Stimulated activated CD4-positive, alpha-beta T cell treated with anti-CD3 and anti-CD28 coated beads, Interleukin-1b, Interleukin-23, amount 100 ng/mL, for 4 hours (primary cell): ENCODE results near the gene NIP7.
"Not testable (repeated sequence)": the region's sequence is repeated elsewhere in the genome, so short reads cannot be mapped to it uniquely, and the experiment has no call there.

Source experiments
- DNase-seq, 2 donors: peaks; one replicate each; pipeline ENCODE4 v3.0.0-alpha.2; 2020; ENCODE audit warnings: low read depth in 2 of 2

Gene NIP7

GRCh38 chr16:69345923-69346322 is 6.4 kb downstream of the NIP7 start:
- no peak for DNase-seq

- DNase-seq = no peak
Measured at GRCh38 chr16:69346683-69347082, 7.1 kb downstream of the NIP7 start.

GRCh38 chr16:69348222-69348621 is 8.7 kb downstream of the NIP7 start:
- DNase-seq = no peak

DNA sequence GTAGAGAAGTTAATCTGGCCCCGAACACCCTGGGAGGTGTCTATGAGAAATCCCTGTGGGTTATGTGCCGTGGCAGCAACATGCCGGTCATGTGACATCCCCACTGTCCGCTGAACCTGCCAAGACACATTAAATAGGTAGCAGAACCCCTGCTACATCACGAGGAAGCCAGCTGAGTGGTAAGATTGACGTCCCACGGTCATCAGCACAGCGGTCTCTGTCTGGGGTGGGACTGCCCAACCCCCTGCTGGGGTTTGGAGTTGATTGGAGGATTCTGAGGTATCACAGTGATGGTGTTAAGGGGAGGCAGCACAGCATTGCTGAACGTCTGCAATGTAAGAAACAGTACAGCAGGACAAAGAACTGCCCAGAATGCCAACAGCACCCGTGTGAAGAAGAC is 10.0 kb downstream of the NIP7 start:
- DNase-seq = no peak

GRCh38 chr16:69350536-69351133 is 11.1 kb downstream of the NIP7 start:
- DNase-seq = no peak

DNA sequence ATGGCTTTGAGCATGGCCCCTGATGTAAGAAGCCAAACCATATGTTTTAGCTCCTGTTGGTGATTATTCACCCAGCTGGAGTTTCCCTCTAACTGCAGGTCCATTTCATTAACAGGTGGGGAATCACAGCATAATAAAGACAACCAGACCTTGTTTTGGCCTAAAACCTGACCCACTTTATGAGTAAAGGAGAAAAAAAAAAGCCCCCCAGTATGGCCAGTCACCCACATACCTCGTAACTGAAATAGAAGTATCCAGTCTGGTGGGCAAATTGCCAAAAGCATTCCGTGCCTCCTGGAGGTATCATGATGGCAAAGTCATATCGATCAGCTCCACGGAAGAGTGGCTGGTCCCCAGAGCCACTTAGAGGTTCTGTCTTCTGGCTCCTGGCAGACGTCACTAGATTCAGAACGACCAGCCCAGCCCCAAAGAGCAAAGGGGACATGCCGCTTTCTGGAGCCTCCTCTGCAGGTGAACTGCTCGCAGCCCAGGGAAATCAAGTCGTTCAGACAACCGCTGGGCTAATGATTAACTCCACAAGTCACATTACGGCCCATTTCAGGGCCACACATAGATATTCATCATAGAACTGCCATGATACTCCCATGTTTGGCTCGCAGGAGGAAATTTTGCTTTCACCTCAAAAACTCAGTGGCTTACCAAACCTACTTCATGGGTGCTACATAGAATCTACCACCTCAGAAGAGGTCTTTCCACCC is 11.9 kb downstream of the NIP7 start, which contains the start of gene TMED6:
Gene TMED6, minus strand, starts transcription at position 478 of the 719 bp plus-strand sequence. Its CDS starts 33 bp downstream, at position 445.
- no peak for DNase-seq

DNA sequence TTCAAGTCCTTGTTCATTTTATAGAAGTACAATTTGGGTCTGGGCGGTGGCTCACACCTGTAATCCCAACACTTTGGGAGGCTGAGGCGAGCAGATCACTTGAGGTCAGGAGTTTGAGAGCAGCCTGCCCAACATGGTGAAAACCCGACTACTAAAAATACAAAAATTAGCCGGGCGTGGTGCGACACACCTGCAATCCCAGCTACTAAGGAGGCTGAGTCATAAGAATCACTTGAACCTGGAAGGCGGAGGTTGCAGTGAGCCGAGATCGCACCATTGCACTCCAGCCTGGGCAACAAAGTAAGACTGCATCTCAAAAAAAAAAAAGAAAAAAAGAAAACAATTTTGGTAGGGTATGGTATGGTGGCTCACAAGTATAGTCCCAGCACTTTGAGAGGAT is 20.5 kb downstream of the NIP7 start:
- DNase-seq = not testable (repeated sequence)

- no peak for DNase-seq
Measured at GRCh38 chr16:69363281-69363717, 23.7 kb downstream of the NIP7 start.

DNA sequence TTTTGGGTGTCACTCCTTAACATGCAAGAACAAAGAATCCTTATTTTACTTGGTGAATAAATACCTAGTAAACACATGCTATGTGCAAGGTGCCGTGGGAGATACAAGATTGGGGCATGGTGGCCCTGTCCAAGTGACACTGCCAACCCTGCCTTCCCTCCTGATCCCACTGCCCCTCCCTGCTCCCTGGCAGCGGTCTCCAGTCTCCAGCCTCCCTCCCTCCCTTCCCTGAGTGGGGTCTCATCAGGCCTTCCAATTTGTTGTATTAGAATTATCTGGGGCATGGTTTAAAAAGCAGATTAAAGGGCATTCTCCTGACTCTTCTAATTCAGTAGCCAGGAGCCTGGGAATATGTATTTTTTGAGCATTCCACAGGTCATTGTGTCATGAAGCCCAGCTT is 24.5 kb downstream of the NIP7 start:
- no peak for DNase-seq

GRCh38 chr16:69365901-69366300 is 26.3 kb downstream of the NIP7 start:
- DNase-seq = no peak

- DNase-seq = no peak
Measured at GRCh38 chr16:69366431-69366830, 26.9 kb downstream of the NIP7 start.

- DNase-seq = no peak
Measured at GRCh38 chr16:69367980-69368379, 28.4 kb downstream of the NIP7 start.

DNA sequence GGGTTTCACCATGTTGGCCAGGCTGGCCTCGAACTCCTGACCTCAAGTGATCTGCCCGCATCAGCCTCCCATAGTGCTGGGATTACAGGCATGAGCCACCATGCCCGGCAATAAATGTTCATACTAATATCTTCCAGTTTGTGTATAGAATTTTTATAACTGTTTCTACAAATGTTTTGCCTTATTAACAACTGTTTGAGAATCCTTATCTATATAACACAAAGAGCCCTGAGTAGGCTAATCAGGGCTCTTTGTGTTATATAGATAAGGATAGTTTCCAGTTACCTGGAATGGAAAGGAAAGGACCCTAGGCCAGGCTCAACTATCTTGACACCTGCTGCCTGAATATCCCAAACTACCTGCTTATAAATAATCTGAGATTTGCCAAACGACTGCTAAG is 29.3 kb downstream of the NIP7 start:
- DNase-seq = no peak

DNA sequence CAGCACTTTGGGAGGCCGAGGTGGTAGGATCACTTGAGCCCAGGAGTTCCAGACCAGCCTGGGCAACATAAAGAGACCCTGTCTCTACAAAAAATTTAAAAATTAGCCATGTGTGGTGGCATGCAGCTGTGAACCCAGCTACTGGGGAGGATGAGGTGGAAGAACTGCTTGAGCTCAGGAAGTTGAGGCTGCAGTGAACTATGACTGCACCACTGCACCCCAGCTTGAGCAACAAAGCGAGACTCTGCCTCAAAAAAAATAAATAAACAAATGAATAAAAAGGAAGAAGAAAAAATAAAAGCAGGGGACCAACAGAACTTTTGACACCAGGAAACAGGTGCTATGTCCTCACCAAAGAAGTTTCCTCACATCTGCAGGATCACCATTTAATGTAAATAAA is 32.0 kb downstream of the NIP7 start:
- DNase-seq = no peak

DNA sequence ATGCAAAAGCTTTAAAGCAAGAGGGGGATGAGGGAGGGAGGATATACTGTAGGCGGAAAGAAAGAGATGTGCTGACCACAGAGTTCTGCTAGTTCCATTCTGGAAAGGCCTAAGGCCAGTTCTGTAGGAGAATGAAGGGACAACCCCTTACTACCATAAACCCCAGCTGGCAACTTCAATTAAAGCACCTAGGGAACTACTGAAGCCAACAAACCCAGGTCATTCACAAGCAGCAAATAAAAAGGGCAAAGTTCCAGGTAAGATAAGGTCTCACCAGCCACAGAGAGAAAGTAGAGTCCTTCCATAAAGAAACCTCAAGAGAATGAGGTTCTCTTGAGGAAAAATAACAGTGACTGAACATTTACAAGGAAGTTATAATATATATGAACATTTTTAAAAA is 33.4 kb downstream of the NIP7 start:
- no peak for DNase-seq

DNA sequence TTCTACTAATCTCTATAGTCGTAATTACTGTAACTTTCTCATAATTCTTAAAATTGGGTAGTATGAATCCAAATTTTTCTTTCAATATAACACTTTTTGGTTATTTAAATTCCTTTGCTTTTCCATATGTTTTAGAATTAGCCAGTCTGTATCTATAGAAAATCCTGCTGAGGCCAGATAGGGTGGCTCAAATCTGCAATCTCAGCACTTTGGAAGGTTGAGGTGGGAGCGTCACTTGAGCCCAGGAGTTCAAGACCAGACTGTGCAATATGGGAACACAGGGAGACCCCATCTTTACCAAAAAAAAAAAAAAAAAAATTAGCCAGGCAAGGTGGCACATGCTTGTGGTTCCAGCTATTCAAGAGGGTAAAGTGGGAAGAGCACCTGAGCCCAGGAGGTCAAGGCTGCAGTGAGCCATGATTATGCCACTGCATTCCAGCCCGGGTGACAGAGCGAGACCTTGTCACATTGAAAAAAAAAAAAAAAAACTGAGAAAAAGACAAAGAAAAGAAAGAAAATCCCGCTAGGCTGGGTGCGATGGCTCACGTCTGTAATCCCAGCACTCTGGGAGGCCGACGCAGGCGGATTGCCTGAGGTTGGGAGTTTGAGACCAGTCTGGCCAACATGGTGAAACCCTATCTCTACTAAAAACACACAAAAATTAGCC is 37.0 kb downstream of the NIP7 start:
- DNase-seq = no peak

GRCh38 chr16:69378036-69378435 is 38.5 kb downstream of the NIP7 start:
- DNase-seq = no peak

- DNase-seq = no peak
Measured at GRCh38 chr16:69378760-69379159, 39.2 kb downstream of the NIP7 start.

DNA sequence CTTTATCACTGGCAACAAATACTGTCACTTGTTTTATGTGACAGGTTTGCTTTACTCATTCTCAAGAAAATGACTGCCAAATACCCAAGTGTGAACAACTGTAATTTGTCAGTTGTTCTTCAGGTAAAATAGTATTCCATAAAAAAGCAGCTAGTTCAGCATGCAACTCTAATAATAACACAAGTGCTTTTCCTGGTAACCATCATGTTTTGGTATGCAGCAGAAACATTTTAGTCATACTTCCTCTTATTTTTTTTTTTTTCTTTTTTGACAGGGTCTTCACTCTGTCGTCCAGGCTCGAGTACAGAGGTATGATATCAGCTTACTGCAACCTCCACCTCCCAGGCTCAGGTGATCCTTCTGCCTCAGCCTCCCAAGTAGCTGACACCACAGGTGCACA is 41.7 kb downstream of the NIP7 start:
- no peak for DNase-seq

DNA sequence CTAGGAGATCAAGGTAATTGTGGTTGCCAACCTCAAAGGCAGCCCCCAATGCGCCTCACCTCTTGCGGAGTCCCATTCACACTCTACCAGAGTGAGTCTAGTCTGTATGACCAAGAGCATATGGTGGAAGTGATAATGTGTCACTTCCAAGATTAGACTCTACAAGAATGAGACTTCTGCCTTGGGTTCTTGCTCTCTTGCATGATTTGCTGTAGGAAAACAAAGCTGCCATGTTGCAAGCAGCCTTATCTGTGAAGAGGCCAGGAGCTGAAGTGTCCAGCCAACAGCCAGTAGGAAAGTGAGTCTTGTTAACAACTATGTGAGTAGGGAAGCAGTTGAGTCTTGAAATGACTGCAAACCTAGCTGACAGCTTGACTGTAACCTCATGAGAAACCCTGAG is 42.8 kb downstream of the NIP7 start:
- no peak for DNase-seq

DNA sequence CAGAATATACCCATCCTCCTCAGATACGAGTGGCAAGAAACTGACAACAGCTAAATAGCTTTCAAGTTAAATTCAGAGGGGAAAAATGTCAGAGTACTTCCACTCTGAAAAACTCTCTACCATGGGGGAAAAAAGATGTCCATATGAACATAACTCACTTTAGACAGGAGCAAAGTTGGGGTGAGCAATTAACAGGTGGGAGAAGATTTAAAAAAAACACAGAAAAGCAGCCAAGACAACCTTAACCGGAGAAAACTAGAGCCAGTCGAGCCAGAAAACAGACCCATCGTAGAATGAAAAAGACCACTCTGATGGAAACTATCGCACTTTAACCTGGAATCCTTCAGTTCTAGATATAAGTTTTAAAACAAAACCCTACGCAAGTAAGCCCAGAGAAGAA is 45.4 kb downstream of the NIP7 start:
- no peak for DNase-seq

DNA sequence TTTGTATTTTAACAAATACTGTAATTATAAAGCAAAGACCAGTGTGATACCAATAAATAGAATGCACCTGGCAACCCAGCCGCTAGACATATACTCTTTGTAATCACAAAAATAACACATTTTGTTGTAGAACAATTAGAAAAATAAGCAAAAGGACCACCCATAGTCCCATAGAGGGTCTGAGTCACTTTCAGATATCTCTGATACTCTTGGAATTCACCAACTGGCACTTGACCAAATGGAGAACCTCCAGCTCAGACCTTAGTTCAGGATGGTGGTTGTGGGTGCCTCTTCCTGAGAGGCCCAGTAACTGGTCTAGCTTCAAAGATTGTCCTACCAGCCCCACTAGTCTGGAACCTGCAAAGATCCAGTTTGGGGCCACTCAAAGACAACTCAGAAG is 47.0 kb downstream of the NIP7 start:
- no peak for DNase-seq
